IMR-90 (cell line): ENCODE measurements around the gene PLXNC1. TPM values are rescaled to one million over a fixed set of nuclear protein-coding genes. Genes with fewer than 3 reads are reported as not detected.
A peak's percentile ranks its signal among the peaks of the same experiment; 100 is the strongest.

Source experiments
- ATAC-seq: fragments of 200-7000 bp; cut with Tn5 transposase; 2 replicates; pipeline ENCODE4 v1.9.1; 2020; ENCODE audit warnings: low read depth, mild to moderate bottlenecking, moderate library complexity
- BruUV-seq: library from RNA; stranded (reverse); fragments of 400-500 nt; replicated peaks from 2 replicates; lab custom pipeline; 2021; lab: Mats Ljungman, UMichigan
- CTCF ChIA-PET: fragments of 300-600 bp; formaldehyde crosslinking; extraction: SDS; loops from one replicate; lab custom pipeline; 2021; ENCODE audit warnings: antibody characterized with exemption; lab: Yijun Ruan, JAX
- POLR2A ChIA-PET: fragments of 300-600 bp; sonication (Branson Sonifier 250); formaldehyde crosslinking; loops from one replicate; lab custom pipeline; 2022; ENCODE audit warnings: antibody characterized with exemption; ENCODE audit not compliant: unreplicated experiment; lab: Charles Lee
- DNase-seq: peaks from one replicate; pipeline ENCODE4 v3.0.0; 2013
- H2AFZ ChIP-seq: replicated peaks from 2 replicates; pipeline ENCODE3; 2013; ENCODE audit warnings: low read length, mild to moderate bottlenecking; ENCODE audit not compliant: poor library complexity
- H2AK5ac ChIP-seq: 2 replicates; pipeline ENCODE4 v1.6.1; 2013; ENCODE audit warnings: low read depth, low read length, inconsistent platforms
- H2AK9ac ChIP-seq: replicated peaks from 2 replicates; pipeline ENCODE3; 2013; ENCODE audit warnings: mild to moderate bottlenecking, low read depth, low read length, moderate library complexity; ENCODE audit not compliant: poor library complexity
- H2BK120ac ChIP-seq: 2 replicates; pipeline ENCODE4 v1.6.1; 2013; ENCODE audit warnings: low read depth, low read length, inconsistent platforms
- H2BK15ac ChIP-seq: 3 replicates; pipeline ENCODE4 v1.6.1; 2013; ENCODE audit warnings: low read depth, low read length, inconsistent platforms
- H2BK20ac ChIP-seq: 2 replicates; pipeline ENCODE4 v1.6.1; 2013; ENCODE audit warnings: low read depth, mild to moderate bottlenecking, inconsistent platforms, low read length, moderate library complexity
- H2BK5ac ChIP-seq: 2 replicates; pipeline ENCODE4 v1.6.1; 2013; ENCODE audit warnings: mild to moderate bottlenecking, low read depth, low read length, inconsistent platforms; ENCODE audit not compliant: poor library complexity, severe bottlenecking
- H3K14ac ChIP-seq: replicated peaks from 2 replicates; pipeline ENCODE4 v1.6.1; 2013; ENCODE audit warnings: low read depth, low read length, inconsistent platforms
- H3K18ac ChIP-seq: 2 replicates; pipeline ENCODE4 v1.6.1; 2013; ENCODE audit warnings: low read depth, low read length, control low read depth
- H3K23ac ChIP-seq: 2 replicates; pipeline ENCODE4 v1.6.1; 2013; ENCODE audit warnings: low read depth, low read length, inconsistent platforms
- H3K27ac ChIP-seq: 2 replicates; pipeline ENCODE4 v1.5.1; 2013; ENCODE audit warnings: mild to moderate bottlenecking, control low read depth, low read length; ENCODE audit not compliant: insufficient read depth
- H3K27me3 ChIP-seq: 2 replicates; pipeline ENCODE4 v1.6.1; 2013; ENCODE audit warnings: low read length; ENCODE audit not compliant: control insufficient read depth, insufficient read depth
- H3K36me3 ChIP-seq: 2 replicates; pipeline ENCODE4 v1.6.1; 2013; ENCODE audit warnings: low read length, mixed read lengths; ENCODE audit not compliant: control insufficient read depth, insufficient read depth
- H3K4ac ChIP-seq: 2 replicates; pipeline ENCODE4 v1.6.1; 2013; ENCODE audit warnings: low read depth, low read length, inconsistent platforms
- H3K4me1 ChIP-seq: 2 replicates; pipeline ENCODE4 v1.6.1; 2013; ENCODE audit warnings: low read length, mixed read lengths; ENCODE audit not compliant: control insufficient read depth, insufficient read depth
- H3K4me2 ChIP-seq: 2 replicates; pipeline ENCODE4 v1.6.1; 2013; ENCODE audit warnings: low read depth, mild to moderate bottlenecking, control low read depth, low read length, moderate library complexity
- H3K4me3 ChIP-seq: 2 replicates; pipeline ENCODE4 v1.5.1; 2013; ENCODE audit warnings: low read depth, mild to moderate bottlenecking, control low read depth, low read length, moderate library complexity; ENCODE audit not compliant: insufficient read depth
- H3K56ac ChIP-seq: 2 replicates; pipeline ENCODE4 v1.6.1; 2013; ENCODE audit warnings: low read length, inconsistent platforms; ENCODE audit not compliant: insufficient read depth; ENCODE audit errors: extremely low read depth
- H3K79me1 ChIP-seq, 2 experiments: 2 replicates each; pipeline ENCODE4 v1.6.1; 2013; ENCODE audit warnings: low read length in 2 of 2, inconsistent platforms in 1 of 2, low read depth in 1 of 2
- H3K9ac ChIP-seq: 2 replicates; pipeline ENCODE4 v1.6.1; 2013; ENCODE audit warnings: low read depth, low read length, control low read depth
- H3K9me1 ChIP-seq: 2 replicates; pipeline ENCODE4 v1.6.1; 2013; ENCODE audit warnings: low read length, inconsistent platforms; ENCODE audit not compliant: insufficient read depth
- H3K9me3 ChIP-seq: 2 replicates; pipeline ENCODE4 v1.6.1; 2013; ENCODE audit warnings: low read length; ENCODE audit not compliant: control insufficient read depth, insufficient read depth
- H4K20me1 ChIP-seq: 2 replicates; pipeline ENCODE4 v1.6.1; 2013; ENCODE audit warnings: low read length, inconsistent platforms; ENCODE audit not compliant: insufficient read depth
- H4K5ac ChIP-seq: 2 replicates; pipeline ENCODE4 v1.6.1; 2013; ENCODE audit warnings: mild to moderate bottlenecking, low read depth, low read length, control low read depth
- H4K8ac ChIP-seq, 2 experiments: 2 replicates each; pipeline ENCODE4 v1.6.1; 2013; ENCODE audit warnings: low read depth in 2 of 2, low read length in 2 of 2, control low read depth in 1 of 2, inconsistent platforms in 1 of 2
- H4K91ac ChIP-seq: 2 replicates; pipeline ENCODE4 v1.6.1; 2013; ENCODE audit warnings: low read depth, low read length, inconsistent platforms; ENCODE audit not compliant: insufficient read depth
- BHLHE40 ChIP-seq: fragments of 150-350 bp; IDR thresholded peaks from 2 replicates; pipeline ENCODE4 v1.6.1; 2016; ENCODE audit warnings: mild to moderate bottlenecking, low read depth, low read length
- CEBPB ChIP-seq: IDR thresholded peaks from 2 replicates; pipeline ENCODE4 v1.6.1; 2012; ENCODE audit warnings: low read depth, low read length, improper control_type of control experiment
- CTCF ChIP-seq: conservative IDR thresholded peaks from 2 replicates; pipeline ENCODE4 v1.5.1; 2012; ENCODE audit warnings: mild to moderate bottlenecking, low read depth, low read length, improper control_type of control experiment
- FOS ChIP-seq: fragments of 150-350 bp; IDR thresholded peaks from 2 replicates; pipeline ENCODE4 v1.6.1; 2016; ENCODE audit warnings: low read depth, low read length
- MAFK ChIP-seq: IDR thresholded peaks from 2 replicates; pipeline ENCODE4 v1.6.1; 2012; ENCODE audit warnings: low read depth, low read length, improper control_type of control experiment
- MAZ ChIP-seq: IDR thresholded peaks from 2 replicates; pipeline ENCODE4 v1.6.1; 2012; ENCODE audit warnings: low read depth, mild to moderate bottlenecking, low read length, improper control_type of control experiment, moderate library complexity, borderline replicate concordance
- MXI1 ChIP-seq: IDR thresholded peaks from 2 replicates; pipeline ENCODE4 v1.6.1; 2012; ENCODE audit warnings: low read depth, mild to moderate bottlenecking, low read length, moderate library complexity, borderline replicate concordance
- NFE2L2 ChIP-seq: fragments of 150-350 bp; IDR thresholded peaks from 2 replicates; pipeline ENCODE4 v1.6.1; 2016; ENCODE audit warnings: low read depth, mild to moderate bottlenecking, low read length
- RFX5 ChIP-seq: IDR thresholded peaks from 2 replicates; pipeline ENCODE4 v1.8.0; 2012; ENCODE audit warnings: low read depth, mild to moderate bottlenecking, low read length, moderate library complexity
- SMC3 ChIP-seq: fragments of 150-350 bp; IDR thresholded peaks from 2 replicates; pipeline ENCODE4 v1.6.1; 2016; ENCODE audit warnings: low read depth, mild to moderate bottlenecking, antibody characterized with exemption, low read length, moderate library complexity
- WGBS, 2 experiments: methylation state at CpG; one replicate each; pipeline versions ENCODE4 v1.1.5 to v1.1.7; 2013; ENCODE audit warnings: missing lambda C conversion rate in 2 of 2; ENCODE audit not compliant: insufficient read length in 1 of 2; ENCODE audit errors: extremely low coverage in 2 of 2; 5-methylcytosine and 5-hydroxymethylcytosine counted together
- dilution Hi-C: fragments of 300-500 bp; cut with HindIII; formaldehyde crosslinking; loops from one replicate; pipeline ENCODE4 v1.14.3; 2018; ENCODE audit warnings: low sequenced_read_pairs; ENCODE audit not compliant: unreplicated experiment
- in situ Hi-C: fragments of 300-500 bp; cut with MboI; formaldehyde crosslinking; loops from 3 replicates; pipeline ENCODE4 v1.14.3; 2019; ENCODE audit warnings: low sequenced_read_pairs, inconsistent platforms, mixed read lengths
- intact Hi-C: fragments of 100-400 bp; cut with micrococcal nuclease; formaldehyde crosslinking; loops from 2 replicates; pipeline ENCODE4 v1.10.0; 2022
- polyA plus RNA-seq, 3 experiments: library from polyadenylated mRNA; depleted of rRNA; stranded (reverse); fragments of >200 nt; gene quantifications; 2 replicates each; pipeline ENCODE4 v1.2.3, GENCODE V29; 2012; ENCODE audit warnings: low replicate concordance in 1 of 3
- total RNA-seq: library from RNA; depleted of rRNA; stranded (reverse); fragments of >200 nt; gene quantifications from 2 replicates; pipeline ENCODE4 v1.2.3, GENCODE V29; 2012
- TF ChIP-seq, protein P1 (sequence below): fragments of 150-350 bp; IDR thresholded peaks from 2 replicates; pipeline ENCODE4 v1.6.1; 2016; ENCODE audit warnings: low read depth, mild to moderate bottlenecking, low read length, moderate library complexity, borderline replicate concordance

The PLXNC1 gene
- total and polyA plus RNA-seq, 2 of the 4 experiments (the other 2 are of a cell fraction), result 1.0 to 1.6 TPM

DNA sequence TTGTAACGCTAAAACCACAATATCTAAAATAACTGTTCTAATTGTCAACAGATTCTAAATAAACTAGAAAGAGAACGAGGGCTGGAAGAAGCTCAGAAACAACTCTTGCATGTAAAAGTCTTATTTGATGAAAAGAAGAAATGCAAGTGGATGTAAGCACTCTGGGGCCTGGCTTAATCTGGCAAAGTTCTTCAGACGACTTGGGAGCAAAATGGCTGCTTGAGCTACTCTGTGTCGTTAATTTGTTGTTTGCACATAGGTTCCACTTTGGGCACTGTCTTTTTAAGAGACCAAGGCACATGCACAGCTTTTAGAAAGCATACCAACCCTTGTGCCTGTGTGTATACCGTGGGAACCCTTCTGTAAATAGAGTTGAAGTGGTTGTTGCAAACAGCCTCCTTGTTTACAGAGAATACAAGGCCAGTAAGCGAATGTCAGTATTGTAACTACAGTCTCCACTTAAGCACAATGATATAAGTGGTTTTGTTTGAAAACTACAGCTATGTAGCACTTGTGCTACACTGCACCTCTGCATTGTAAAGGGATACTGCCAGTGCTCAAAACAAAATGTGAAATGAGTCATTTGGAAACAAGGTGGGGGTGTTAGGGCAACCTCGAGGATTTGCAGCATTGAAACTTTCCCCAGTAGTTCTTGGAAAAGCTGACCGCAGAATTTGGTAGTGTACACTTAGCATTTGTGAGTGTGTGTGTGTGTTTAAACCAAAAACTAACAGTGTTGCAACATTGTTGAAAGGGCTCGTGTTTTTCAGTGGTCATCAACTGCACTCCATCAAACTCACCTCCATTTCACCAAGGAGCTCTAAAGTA lies 157.0 kb downstream of the PLXNC1 start:
- Histone ChIP-seq H2BK20ac (no peak overlapping the region; the same call in 1 of the 2 replicates), H2BK120ac (peak overlapping the region; percentile 10; the same call in 1 of the 2 replicates), H4K8ac (no peak overlapping the region), H2AFZ (no peak overlapping the region), H3K9me3 (no peaks in the 10 kb centered on the region), H4K91ac (peak overlapping the region; percentile 5; the same call in 1 of the 2 replicates), H2BK15ac (no peak overlapping the region), H3K4me3 (no peak overlapping the region), H3K23ac (no peak overlapping the region), H3K4me1 (peaks cover 9% of the 10 kb centered on the region), H4K20me1 (peaks cover 3% of the 10 kb centered on the region; the same call in 1 of the 2 replicates), H3K4me2 (peak overlapping the region; percentile 61), H3K18ac (peak overlapping the region; percentile 73; the same call in 1 of the 2 replicates), H2AK5ac (no peak overlapping the region), H2AK9ac (no peak overlapping the region), H4K5ac (peak overlapping the region; percentile 22; the same call in 1 of the 2 replicates), H3K36me3 (no peaks in the 10 kb centered on the region; the same call in 1 of the 2 replicates), H3K9ac (no peak overlapping the region), H3K14ac (no peak overlapping the region), H3K79me1 (no peaks in the 10 kb centered on the region), H3K4ac (no peak overlapping the region), H3K27me3 (no peaks in the 10 kb centered on the region), H2BK5ac (peak overlapping the region; percentile 67), H3K27ac (peak overlapping the region; percentile 19; the same call in 1 of the 2 replicates), H3K56ac (no peak overlapping the region), H3K9me1 (peaks cover 6% of the 10 kb centered on the region)
- ChIA-PET POLR2A (no interaction called here), CTCF (interaction anchor here (0.5 to 2.4 kb wide), 5 partner anchors 11 to 141 kb away, joined by 3 to 11 read pairs (median 3); no protein-coding TSS in a partner anchor)
- peak; percentile 78 for ATAC-seq
- DNase-seq, result peak; percentile 82
- dilution Hi-C loops, result no loop called here
- BruUV-seq, result no TSS peak
- in situ Hi-C loops, result no loop called here
- intact Hi-C loops, result no loop called here
- no CpG with 5 or more reads among the region's 9 CpGs for WGBS, 2 experiments
- TF ChIP-seq MXI1 (no peak), CEBPB (peak; percentile 87), CTCF (no peak), BHLHE40 (0 out of 2 replicates have a peak, but pooled peaks have one; percentile 3), SMC3 (no peak), FOS (0 out of 2 replicates have a peak, but pooled peaks have one; percentile 21), MAZ (no peak), NFE2L2 (no peak), MAFK (no peak), RFX5 (no peak)
- TF ChIP-seq, protein P1, sequence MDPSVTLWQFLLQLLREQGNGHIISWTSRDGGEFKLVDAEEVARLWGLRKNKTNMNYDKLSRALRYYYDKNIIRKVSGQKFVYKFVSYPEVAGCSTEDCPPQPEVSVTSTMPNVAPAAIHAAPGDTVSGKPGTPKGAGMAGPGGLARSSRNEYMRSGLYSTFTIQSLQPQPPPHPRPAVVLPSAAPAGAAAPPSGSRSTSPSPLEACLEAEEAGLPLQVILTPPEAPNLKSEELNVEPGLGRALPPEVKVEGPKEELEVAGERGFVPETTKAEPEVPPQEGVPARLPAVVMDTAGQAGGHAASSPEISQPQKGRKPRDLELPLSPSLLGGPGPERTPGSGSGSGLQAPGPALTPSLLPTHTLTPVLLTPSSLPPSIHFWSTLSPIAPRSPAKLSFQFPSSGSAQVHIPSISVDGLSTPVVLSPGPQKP, result no peak
